GM12873 (cell line): ENCODE results near the gene NDUFB2.

Source experiments
- TF ChIP-seq, protein P1 (sequence below): IDR thresholded peaks from 2 replicates; pipeline ENCODE4 v1.5.1; 2012; ENCODE audit warnings: low read depth, mild to moderate bottlenecking, moderate library complexity, low read length, control low read depth; ENCODE audit not compliant: insufficient read depth; ENCODE audit errors: missing control alignments

Gene NDUFB2

DNA sequence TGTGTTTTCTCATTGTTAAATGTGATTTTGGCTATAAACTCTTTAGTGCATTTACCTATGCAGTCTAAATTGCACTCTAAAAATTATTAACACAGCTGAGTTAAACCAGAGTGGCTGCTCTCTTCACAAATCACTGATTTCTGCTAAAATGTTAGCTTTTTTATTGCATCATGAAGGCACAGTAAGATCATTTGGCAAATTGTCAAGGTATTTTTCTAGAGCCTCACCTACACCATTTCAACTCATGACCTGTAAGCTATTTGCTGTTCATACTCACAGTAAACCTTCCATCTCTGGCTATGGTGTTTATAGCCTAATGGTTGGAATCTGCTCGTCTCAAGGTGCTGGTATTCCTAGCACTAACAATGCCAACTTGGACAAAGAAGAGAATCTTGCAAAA is 25.7 kb downstream of the NDUFB2 start:
- TF ChIP-seq, protein P1, sequence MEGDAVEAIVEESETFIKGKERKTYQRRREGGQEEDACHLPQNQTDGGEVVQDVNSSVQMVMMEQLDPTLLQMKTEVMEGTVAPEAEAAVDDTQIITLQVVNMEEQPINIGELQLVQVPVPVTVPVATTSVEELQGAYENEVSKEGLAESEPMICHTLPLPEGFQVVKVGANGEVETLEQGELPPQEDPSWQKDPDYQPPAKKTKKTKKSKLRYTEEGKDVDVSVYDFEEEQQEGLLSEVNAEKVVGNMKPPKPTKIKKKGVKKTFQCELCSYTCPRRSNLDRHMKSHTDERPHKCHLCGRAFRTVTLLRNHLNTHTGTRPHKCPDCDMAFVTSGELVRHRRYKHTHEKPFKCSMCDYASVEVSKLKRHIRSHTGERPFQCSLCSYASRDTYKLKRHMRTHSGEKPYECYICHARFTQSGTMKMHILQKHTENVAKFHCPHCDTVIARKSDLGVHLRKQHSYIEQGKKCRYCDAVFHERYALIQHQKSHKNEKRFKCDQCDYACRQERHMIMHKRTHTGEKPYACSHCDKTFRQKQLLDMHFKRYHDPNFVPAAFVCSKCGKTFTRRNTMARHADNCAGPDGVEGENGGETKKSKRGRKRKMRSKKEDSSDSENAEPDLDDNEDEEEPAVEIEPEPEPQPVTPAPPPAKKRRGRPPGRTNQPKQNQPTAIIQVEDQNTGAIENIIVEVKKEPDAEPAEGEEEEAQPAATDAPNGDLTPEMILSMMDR, result no peak

DNA sequence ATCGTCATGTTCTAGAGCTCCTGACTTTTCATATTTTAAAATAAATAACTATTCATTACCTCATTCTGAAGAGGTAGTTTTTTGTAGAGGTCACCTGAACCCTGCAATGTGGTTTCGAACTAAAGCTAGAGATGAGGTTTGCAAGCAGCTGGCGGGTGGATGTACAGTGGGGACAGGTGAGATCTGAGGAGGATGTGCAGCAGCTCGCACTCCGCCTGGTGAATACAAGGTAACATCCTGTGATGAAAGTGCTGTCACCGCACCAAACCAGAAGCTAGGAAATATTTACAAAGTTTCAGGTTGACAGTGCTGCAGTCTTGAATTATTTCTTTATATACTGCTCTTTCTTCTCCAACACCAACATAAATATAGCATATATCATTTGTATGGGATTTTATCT is 26.5 kb downstream of the NDUFB2 start:
- TF ChIP-seq, protein P1, result no peak

DNA sequence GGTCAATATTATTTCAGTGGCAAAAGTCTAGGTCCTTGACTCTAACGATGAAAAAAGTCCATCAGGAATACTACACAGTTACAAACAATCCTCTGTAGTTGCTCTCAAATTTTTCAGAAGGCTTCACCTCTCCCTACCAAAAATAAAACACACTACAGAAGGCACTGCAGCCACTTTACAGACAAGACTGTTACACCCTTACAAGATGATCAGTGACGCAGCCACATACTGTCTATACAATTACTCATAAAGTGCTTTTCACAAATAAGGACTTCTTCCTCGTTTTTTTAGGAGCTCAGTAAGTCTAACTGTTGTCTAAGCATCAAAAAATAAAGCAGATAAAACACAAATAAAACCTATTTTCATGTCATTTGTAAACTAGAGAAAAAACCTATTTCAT is 27.1 kb downstream of the NDUFB2 start:
- TF ChIP-seq, protein P1, result no peak

DNA sequence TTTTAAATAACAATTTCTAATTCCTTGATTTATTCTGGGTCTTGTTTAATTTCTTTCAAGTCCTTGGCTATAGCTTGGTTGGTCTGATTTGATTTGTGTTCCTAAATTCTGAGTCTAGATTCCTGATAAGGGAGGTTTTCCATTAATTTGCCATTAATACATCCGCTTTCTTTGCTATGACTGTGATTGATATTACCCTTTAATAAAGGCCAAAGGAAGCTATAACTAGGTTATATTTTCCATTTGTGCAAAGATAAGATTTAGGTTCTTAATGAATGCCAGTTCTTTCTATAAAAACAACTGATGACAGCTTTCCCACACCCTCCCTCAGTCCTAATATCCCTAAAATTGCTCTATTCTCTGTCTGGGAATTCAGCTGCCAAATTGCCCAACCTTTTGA is 28.2 kb downstream of the NDUFB2 start:
- TF ChIP-seq, protein P1, result no peak

DNA sequence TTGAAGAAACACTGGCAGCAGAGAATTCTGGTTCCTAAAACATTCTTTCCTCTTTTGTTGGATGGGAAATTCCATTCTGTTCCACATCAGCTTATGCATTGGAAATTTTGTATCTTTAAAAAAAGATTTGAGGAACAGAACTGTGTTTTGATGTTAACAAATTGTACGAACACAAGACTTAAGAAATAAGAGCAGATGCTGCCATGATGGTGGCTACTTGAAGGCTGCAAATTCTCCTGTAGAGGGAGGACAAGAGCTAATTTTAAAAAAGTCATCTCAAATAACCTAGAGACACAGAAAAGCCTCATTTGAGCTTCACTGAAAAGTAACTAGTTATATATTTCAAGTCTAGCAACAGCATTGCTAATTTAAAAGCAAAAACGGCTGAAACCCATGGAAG is 29.8 kb downstream of the NDUFB2 start:
- TF ChIP-seq, protein P1, result peak; percentile 40

DNA sequence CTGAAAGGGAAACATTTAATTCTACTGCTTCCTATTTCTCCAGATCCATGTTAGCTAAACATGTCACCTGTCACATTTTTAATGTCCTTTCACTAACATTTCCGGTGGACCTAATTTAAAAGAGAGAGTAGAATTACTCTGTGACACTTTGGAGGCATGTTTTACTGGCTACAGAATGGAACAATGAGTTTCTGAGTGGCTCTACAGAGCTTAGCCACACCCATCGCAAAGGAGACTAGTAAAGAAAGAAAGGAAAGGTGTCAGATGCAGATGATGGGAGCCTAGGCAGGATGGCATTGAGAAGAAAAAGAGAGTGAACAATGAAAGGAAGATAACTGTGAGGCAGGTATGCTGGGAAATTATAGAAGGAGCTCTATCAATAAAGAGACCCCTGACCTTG is 35.9 kb downstream of the NDUFB2 start:
- TF ChIP-seq, protein P1, result no peak

DNA sequence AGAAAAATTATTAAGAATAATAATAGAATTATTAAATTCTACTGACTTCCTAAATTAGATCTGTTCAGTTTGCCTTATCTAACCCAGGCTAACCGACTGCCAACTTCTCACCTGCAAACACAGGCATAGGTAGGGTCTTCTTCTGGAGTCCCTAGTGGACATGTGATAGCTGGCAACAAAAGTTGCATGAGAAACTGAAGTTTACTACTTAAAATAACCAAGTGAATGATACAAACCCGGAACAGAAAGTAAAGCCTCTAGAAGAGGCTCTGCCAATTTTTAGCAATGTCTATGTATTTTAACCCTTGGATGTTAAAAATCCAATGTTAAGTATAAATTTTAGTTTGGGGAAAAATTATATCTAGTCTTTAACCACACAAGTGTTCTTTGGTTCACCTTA is 37.6 kb downstream of the NDUFB2 start:
- TF ChIP-seq, protein P1, result no peak
